Globus pallidus (tissue), 1 donor: ENCODE data around the gene EGFR.

Experiments used
- DNase-seq: peaks from one replicate; pipeline ENCODE4 v3.0.0-alpha.2; 2015; ENCODE audit warnings: low spot score

The EGFR gene

GRCh38 chr7:55127622-55128081, 108.8 kb downstream of the EGFR start:
- no peak for DNase-seq

GRCh38 chr7:55128693-55129394, 110.0 kb downstream of the EGFR start:
- DNase-seq: no peak

GRCh38 chr7:55129541-55130394, 111.0 kb downstream of the EGFR start:
- DNase-seq: no peak

- no peak for DNase-seq
These were observed 111.8 kb downstream of the EGFR start for GRCh38 chr7:55130395-55131141.

- no peak for DNase-seq
These were observed 112.5 kb downstream of the EGFR start for GRCh38 chr7:55131142-55131929.

- DNase-seq: no peak
These were observed 113.7 kb downstream of the EGFR start for GRCh38 chr7:55132550-55132889.

GRCh38 chr7:55132890-55133551, 114.2 kb downstream of the EGFR start:
- DNase-seq: no peak

GRCh38 chr7:55133630-55134358, 115.0 kb downstream of the EGFR start:
- DNase-seq: no peak

GRCh38 chr7:55134359-55134725, 115.5 kb downstream of the EGFR start:
- no peak for DNase-seq

- DNase-seq: no peak
These were observed 116.0 kb downstream of the EGFR start for GRCh38 chr7:55134786-55135185.

GRCh38 chr7:55135462-55135861, 116.6 kb downstream of the EGFR start:
- DNase-seq: no peak

- no peak for DNase-seq
These were observed 119.8 kb downstream of the EGFR start for GRCh38 chr7:55138663-55139062.

GRCh38 chr7:55140221-55140940, 121.6 kb downstream of the EGFR start:
- DNase-seq: no peak

- DNase-seq: no peak
These were observed 122.1 kb downstream of the EGFR start for GRCh38 chr7:55140941-55141278.

- DNase-seq: no peak
These were observed 124.2 kb downstream of the EGFR start for GRCh38 chr7:55142919-55143600.

GRCh38 chr7:55144333-55145317, 125.8 kb downstream of the EGFR start:
- DNase-seq: no peak

GRCh38 chr7:55145606-55146005, 126.8 kb downstream of the EGFR start:
- no peak for DNase-seq

GRCh38 chr7:55147101-55147500, 128.3 kb downstream of the EGFR start:
- no peak for DNase-seq
